H9 (cell line): ENCODE measurements around the gene PSG6. TPM values are rescaled to one million over a fixed set of nuclear protein-coding genes. Genes with fewer than 3 reads are reported as not detected.

ENCODE experiments used
- DNase-seq: peaks from one replicate; pipeline ENCODE4 v3.0.0-alpha.2; 2017
- H2AFZ ChIP-seq: one replicate; pipeline ENCODE4 v1.6.1; 2013; ENCODE audit warnings: mild to moderate bottlenecking, low read length, control low read depth, moderate library complexity
- H2AK5ac ChIP-seq: 2 replicates; pipeline ENCODE4 v1.6.1; 2013; ENCODE audit warnings: low read length, control low read depth, mixed read lengths; ENCODE audit not compliant: insufficient read length
- H2BK120ac ChIP-seq: one replicate; pipeline ENCODE4 v1.6.1; 2013; ENCODE audit warnings: low read depth, mild to moderate bottlenecking, low read length, control low read depth, inconsistent platforms; ENCODE audit not compliant: poor library complexity, severe bottlenecking
- H2BK12ac ChIP-seq: 2 replicates; pipeline ENCODE4 v1.6.1; 2013; ENCODE audit warnings: low read length, control low read depth, mixed read lengths, low read depth; ENCODE audit not compliant: insufficient read length
- H2BK15ac ChIP-seq: 2 replicates; pipeline ENCODE4 v1.6.1; 2013; ENCODE audit warnings: low read depth, low read length, control low read depth
- H2BK20ac ChIP-seq: one replicate; pipeline ENCODE4 v1.6.1; 2013; ENCODE audit warnings: low read depth, mild to moderate bottlenecking, low read length, control low read depth, inconsistent platforms; ENCODE audit not compliant: poor library complexity, severe bottlenecking
- H2BK5ac ChIP-seq: 2 replicates; pipeline ENCODE4 v1.6.1; 2013; ENCODE audit warnings: low read length, control low read depth, mixed read lengths; ENCODE audit not compliant: insufficient read length
- H3K14ac ChIP-seq: 2 replicates; pipeline ENCODE4 v1.6.1; 2013; ENCODE audit warnings: low read length, control low read depth; ENCODE audit not compliant: insufficient read depth
- H3K18ac ChIP-seq: 2 replicates; pipeline ENCODE4 v1.6.1; 2013; ENCODE audit warnings: low read depth, mild to moderate bottlenecking, mixed read lengths, low read length, control low read depth; ENCODE audit not compliant: insufficient read length
- H3K23ac ChIP-seq: 2 replicates; pipeline ENCODE4 v1.6.1; 2013; ENCODE audit warnings: low read length, control low read depth, mixed read lengths, low read depth; ENCODE audit not compliant: insufficient read length
- H3K23me2 ChIP-seq: 2 replicates; pipeline ENCODE4 v1.6.1; 2013; ENCODE audit warnings: low read depth, mild to moderate bottlenecking, mixed read lengths, low read length, control low read depth; ENCODE audit not compliant: insufficient read length, poor library complexity, severe bottlenecking
- H3K27ac ChIP-seq: 2 replicates; pipeline ENCODE4 v1.5.1; 2013; ENCODE audit warnings: low read length, control low read depth, mixed read lengths, low read depth; ENCODE audit not compliant: insufficient read length
- H3K27me3 ChIP-seq: 2 replicates; pipeline ENCODE4 v1.6.1; 2013; ENCODE audit warnings: low read length, control low read depth, inconsistent platforms; ENCODE audit not compliant: insufficient read depth
- H3K4ac ChIP-seq: 2 replicates; pipeline ENCODE4 v1.6.1; 2013; ENCODE audit warnings: low read depth, mild to moderate bottlenecking, control low read depth, inconsistent platforms, low read length, moderate library complexity
- H3K4me1 ChIP-seq: 2 replicates; pipeline ENCODE4 v1.6.1; 2013; ENCODE audit warnings: low read length, control low read depth, inconsistent platforms; ENCODE audit not compliant: insufficient read depth
- H3K4me2 ChIP-seq: 2 replicates; pipeline ENCODE4 v1.6.1; 2013; ENCODE audit warnings: low read length, control low read depth, mixed read lengths; ENCODE audit not compliant: insufficient read length, insufficient read depth
- H3K56ac ChIP-seq: 2 replicates; pipeline ENCODE4 v1.6.1; 2013; ENCODE audit warnings: low read depth, mild to moderate bottlenecking, mixed read lengths, low read length, control low read depth; ENCODE audit not compliant: insufficient read length
- H3K79me1 ChIP-seq: 2 replicates; pipeline ENCODE4 v1.6.1; 2013; ENCODE audit warnings: low read depth, mild to moderate bottlenecking, moderate library complexity, low read length, control low read depth, inconsistent platforms; ENCODE audit not compliant: insufficient read depth, poor library complexity, severe bottlenecking
- H3K79me2 ChIP-seq: 2 replicates; pipeline ENCODE4 v1.6.1; 2013; ENCODE audit warnings: low read length, control low read depth, inconsistent platforms; ENCODE audit not compliant: insufficient read depth
- H3K9ac ChIP-seq: 2 replicates; pipeline ENCODE4 v1.6.1; 2013; ENCODE audit warnings: low read length, control low read depth, mixed read lengths; ENCODE audit not compliant: insufficient read length; ENCODE audit errors: extremely low read depth
- H3K9me3 ChIP-seq: one replicate; pipeline ENCODE4 v1.6.1; 2013; ENCODE audit warnings: low read depth, low read length, inconsistent platforms; ENCODE audit not compliant: control insufficient read depth
- H3T11ph ChIP-seq: one replicate; pipeline ENCODE4 v1.6.1; 2013; ENCODE audit warnings: mild to moderate bottlenecking, low read length, control low read depth, inconsistent platforms
- H4K20me1 ChIP-seq: one replicate; pipeline ENCODE4 v1.6.1; 2013; ENCODE audit not compliant: control insufficient read depth, insufficient read length, insufficient read depth
- H4K5ac ChIP-seq: 2 replicates; pipeline ENCODE4 v1.6.1; 2013; ENCODE audit warnings: low read depth, mild to moderate bottlenecking, mixed read lengths, low read length, control low read depth; ENCODE audit not compliant: insufficient read length
- H4K8ac ChIP-seq: replicated peaks from 2 replicates; pipeline ENCODE4 v1.6.1; 2013; ENCODE audit warnings: low read length, control low read depth, mixed read lengths, low read depth; ENCODE audit not compliant: insufficient read length
- H4K91ac ChIP-seq: 2 replicates; pipeline ENCODE4 v1.6.1; 2013; ENCODE audit warnings: low read depth, mild to moderate bottlenecking, moderate library complexity, mixed read lengths, low read length, control low read depth; ENCODE audit not compliant: insufficient read length
- H3K27ac Mint-ChIP-seq, 3 experiments: 2 replicates in 2 of 3; 3 replicates in 1 of 3; pipeline ENCODE4 v1.8.0; 2020 to 2021; ENCODE audit warnings: mixed read lengths in 3 of 3, mild to moderate bottlenecking in 1 of 3, moderate library complexity in 1 of 3
- H3K27me3 Mint-ChIP-seq: 2 replicates; pipeline ENCODE4 v1.8.0; 2021; ENCODE audit warnings: low read depth, mild to moderate bottlenecking, moderate library complexity, mixed read lengths
- H3K36me3 Mint-ChIP-seq, 3 experiments: 2 replicates in 2 of 3; 3 replicates in 1 of 3; pipeline ENCODE4 v1.8.0; 2020 to 2021; ENCODE audit warnings: low read depth in 3 of 3, mixed read lengths in 3 of 3; ENCODE audit not compliant: insufficient read depth in 1 of 3
- H3K4me1 Mint-ChIP-seq, 2 experiments: 2 replicates each; pipeline ENCODE4 v1.8.0; 2020; ENCODE audit warnings: mixed read lengths in 2 of 2
- H3K4me3 Mint-ChIP-seq, 2 experiments: 2 replicates in 1 of 2; 3 replicates in 1 of 2; pipeline ENCODE4 v1.8.0; 2020 to 2021; ENCODE audit warnings: mild to moderate bottlenecking in 2 of 2, mixed read lengths in 2 of 2, moderate library complexity in 1 of 2
- H3K9me3 Mint-ChIP-seq, 2 experiments: 2 replicates in 1 of 2; 3 replicates in 1 of 2; pipeline ENCODE4 v1.8.0; 2020; ENCODE audit warnings: mild to moderate bottlenecking in 2 of 2, mixed read lengths in 2 of 2, moderate library complexity in 1 of 2
- CTCF ChIP-seq: fragments of 200-600 bp; sonication (generic); conservative IDR thresholded peaks from 3 replicates; pipeline ENCODE4 v1.8.0; 2021; ENCODE audit warnings: antibody characterized with exemption, mild to moderate bottlenecking
- WGBS: extraction: QIAGEN DNeasy Blood & Tissue Kit; methylation state at CpG from one replicate; pipeline ENCODE4 v1.1.7; 2013; ENCODE audit warnings: missing lambda C conversion rate, low lambda C conversion rate, mixed read lengths; ENCODE audit not compliant: insufficient read length; ENCODE audit errors: extremely low coverage; 5-methylcytosine and 5-hydroxymethylcytosine counted together
- total RNA-seq: library from RNA; stranded (reverse); gene quantifications from 2 replicates; pipeline ENCODE4 v1.2.1, GENCODE V29; 2021

PSG6 gene
- total RNA-seq, 1 experiment from 2014 or later = not detected

DNA sequence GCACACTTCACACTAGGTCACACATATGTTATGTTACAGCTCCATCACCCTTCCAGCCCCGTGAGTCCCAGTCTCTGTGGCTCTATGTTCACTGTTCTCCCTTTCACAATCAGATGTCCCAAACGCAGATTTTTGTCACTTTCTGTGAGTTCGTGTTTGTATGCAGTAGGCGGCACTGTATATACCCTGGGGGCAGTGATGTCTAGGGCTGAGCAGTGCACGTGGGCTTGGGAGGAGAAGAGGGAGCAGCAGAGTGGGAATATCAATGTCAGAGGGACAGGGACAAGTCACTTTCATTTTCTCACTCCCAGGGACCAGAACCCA, 60.2 kb downstream of the PSG6 start:
- H2AK5ac ChIP-seq = no peak overlapping the region
- no peaks in the 10 kb centered on the region for H3K79me2 ChIP-seq
- no peak for TF ChIP-seq CTCF
- H3K23ac ChIP-seq = no peak overlapping the region
- no peak overlapping the region for H3T11ph ChIP-seq
- no peak overlapping the region for H4K91ac ChIP-seq
- no peak overlapping the region for H2BK15ac ChIP-seq
- no peaks in the 10 kb centered on the region for H3K4me1 ChIP-seq
- H2BK5ac ChIP-seq = no peak overlapping the region
- H2AFZ ChIP-seq = no peak overlapping the region
- Mint-ChIP-seq H3K36me3 (peaks cover 15 to 32% (median 18%) of the 10 kb centered on the region in 3 experiments; a peak in 6 of 7 replicates), H3K9me3 (peaks cover 89 to 94% of the 10 kb centered on the region in 2 experiments), H3K4me3 (no peak overlapping the region), H3K27me3 (peaks cover 2% of the 10 kb centered on the region; the same call in 1 of the 2 replicates), H3K4me1 (no peaks in the 10 kb centered on the region), H3K27ac (no peak overlapping the region)
- H2BK12ac ChIP-seq = no peak overlapping the region
- H2BK120ac ChIP-seq = no peak overlapping the region
- H3K79me1 ChIP-seq = no peaks in the 10 kb centered on the region
- no peaks in the 10 kb centered on the region for H4K20me1 ChIP-seq
- no peak overlapping the region for H2BK20ac ChIP-seq
- H3K23me2 ChIP-seq = no peaks in the 10 kb centered on the region
- H3K14ac ChIP-seq = no peak overlapping the region
- no peak overlapping the region for H3K4ac ChIP-seq
- no peak overlapping the region for H3K27ac ChIP-seq
- H3K18ac ChIP-seq = no peak overlapping the region
- DNase-seq = no peak
- no CpG with 5 or more reads among the region's 5 CpGs for WGBS
- no peak overlapping the region for H4K8ac ChIP-seq
- no peak overlapping the region for H4K5ac ChIP-seq
- peaks cover 48% of the 10 kb centered on the region for H3K9me3 ChIP-seq
- no peak overlapping the region for H3K9ac ChIP-seq
- H3K4me2 ChIP-seq = no peak overlapping the region
- H3K56ac ChIP-seq = no peak overlapping the region
- no peaks in the 10 kb centered on the region for H3K27me3 ChIP-seq
